B cell (primary cell): ENCODE results near the gene CITED2.

Experiments used
- CTCF ChIP-seq: fragments of 200-600 bp; IDR thresholded peaks from one replicate; pipeline ENCODE4 v1.8.0; 2022; ENCODE audit warnings: antibody characterized with exemption, mild to moderate bottlenecking
- EZH2 ChIP-seq: IDR thresholded peaks from 2 replicates; pipeline ENCODE4 v1.6.1; 2012; ENCODE audit warnings: borderline replicate concordance, low read depth, mild to moderate bottlenecking, moderate library complexity, low read length; ENCODE audit not compliant: insufficient read depth, poor library complexity, severe bottlenecking

DNA sequence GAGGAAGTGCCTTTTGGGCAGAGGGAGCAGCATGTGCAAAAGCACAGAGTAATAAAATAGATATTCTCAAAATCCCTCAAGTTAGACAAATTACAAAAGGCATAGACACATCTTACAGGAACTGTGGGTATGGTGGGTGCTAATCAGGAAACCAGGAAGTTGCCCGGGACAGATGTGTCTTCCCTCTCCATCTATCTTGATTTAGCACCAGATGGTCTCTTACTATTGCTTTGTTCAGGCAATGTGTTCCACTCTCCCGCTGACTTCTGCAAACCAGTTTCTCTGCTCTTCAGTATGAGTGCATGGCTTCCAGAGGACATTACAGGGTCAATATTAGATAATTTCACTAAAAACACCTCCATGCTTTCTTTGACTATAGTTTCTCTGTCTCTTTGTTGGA is 13.2 kb downstream of the CITED2 start:
- TF ChIP-seq CTCF = no peak
- no peak for TF ChIP-seq EZH2
